GM19193 (cell line): ENCODE data around the gene CEP19.

Experiments
- POLR2A ChIP-seq: IDR thresholded peaks from 4 replicates; pipeline ENCODE4 v1.6.1; 2011; ENCODE audit not compliant: insufficient read depth, insufficient read length; ENCODE audit errors: extremely low read depth

The CEP19 gene

DNA sequence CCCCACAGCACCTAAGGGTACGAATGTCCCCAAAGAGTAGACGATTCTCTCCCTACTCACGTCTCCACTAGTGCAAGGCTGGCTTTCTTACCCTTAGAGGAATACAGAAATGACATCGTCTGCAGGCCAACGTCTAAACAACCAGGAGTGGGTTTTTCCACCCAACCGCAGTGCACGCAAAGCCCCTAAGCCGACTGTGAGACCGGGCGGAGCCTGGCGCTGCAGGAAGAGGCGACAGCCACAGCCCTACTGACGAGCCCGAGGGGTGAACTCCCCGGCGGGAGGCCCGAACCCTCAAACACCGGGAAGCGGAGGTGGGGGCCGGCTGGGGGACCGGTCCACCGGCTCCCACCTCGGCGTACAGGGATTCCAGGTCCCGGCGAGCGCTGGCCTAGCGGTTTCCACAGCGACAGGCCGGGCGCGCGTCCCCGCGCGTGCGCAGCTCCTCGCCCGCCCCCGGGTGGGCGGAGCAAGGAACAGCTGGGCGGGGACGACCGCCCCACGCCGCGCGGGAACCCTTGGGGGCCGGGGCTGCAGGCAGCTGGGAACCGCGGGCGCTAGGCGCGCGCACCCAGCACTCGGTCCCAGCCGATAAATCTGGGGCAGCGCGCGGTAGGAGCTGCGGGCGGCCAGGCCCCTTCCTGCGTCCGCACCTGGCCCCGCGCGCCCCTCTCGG, at the start of gene CEP19, which contains the start of gene PIGX:
Gene CEP19 (minus strand): TSS at position 413 of the 676 bp plus-strand sequence. CDS start 3,593 bp downstream, outside the sequence.
Gene PIGX (plus strand): TSS at position 540 of the 676 bp plus-strand sequence.
- peak; percentile 86 for TF ChIP-seq POLR2A

DNA sequence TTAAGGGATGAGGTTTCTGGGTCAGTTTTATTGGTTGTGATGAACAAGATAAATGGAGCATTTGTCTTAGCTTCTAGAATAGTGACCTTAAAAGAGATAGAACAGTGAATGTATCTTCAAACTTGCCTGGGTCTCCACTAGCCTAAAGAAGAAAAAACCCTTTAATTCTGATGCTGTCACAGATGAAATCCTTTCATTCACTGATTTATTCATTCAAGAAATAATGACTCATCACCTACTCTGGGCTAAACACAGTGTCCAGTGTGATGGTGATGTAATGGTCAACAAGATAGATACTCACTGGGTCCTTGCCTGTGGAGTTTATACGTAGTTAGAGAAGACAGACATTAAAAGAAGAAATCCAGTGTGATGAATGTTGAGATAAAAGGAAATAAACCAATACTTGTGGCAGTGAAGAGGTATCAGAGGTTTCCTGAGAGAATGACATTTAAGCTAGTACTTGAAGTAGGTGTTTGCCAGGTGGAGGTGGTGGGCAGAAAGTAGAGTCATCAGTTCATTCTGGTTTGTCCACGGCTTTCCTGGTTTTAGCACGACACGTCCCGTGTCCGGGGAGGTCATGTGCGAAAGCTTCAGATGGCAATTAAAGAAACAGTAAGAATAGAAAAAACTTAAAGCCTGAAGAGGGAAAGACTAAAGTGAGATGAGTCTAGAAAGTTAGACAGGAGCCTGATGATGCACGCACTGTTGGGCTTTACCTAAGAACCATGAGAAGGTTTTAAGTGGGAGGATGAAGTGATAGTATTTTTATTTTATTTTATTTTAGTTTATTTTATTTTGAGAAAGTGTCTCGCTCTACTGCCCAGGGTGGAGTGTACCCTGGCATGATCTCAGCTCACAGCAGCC, 46.1 kb upstream of the CEP19 start:
- TF ChIP-seq POLR2A: no peak

- no peak for TF ChIP-seq POLR2A
Observed at GRCh38 chr3:196756732-196757131, 44.7 kb upstream of the CEP19 start.

DNA sequence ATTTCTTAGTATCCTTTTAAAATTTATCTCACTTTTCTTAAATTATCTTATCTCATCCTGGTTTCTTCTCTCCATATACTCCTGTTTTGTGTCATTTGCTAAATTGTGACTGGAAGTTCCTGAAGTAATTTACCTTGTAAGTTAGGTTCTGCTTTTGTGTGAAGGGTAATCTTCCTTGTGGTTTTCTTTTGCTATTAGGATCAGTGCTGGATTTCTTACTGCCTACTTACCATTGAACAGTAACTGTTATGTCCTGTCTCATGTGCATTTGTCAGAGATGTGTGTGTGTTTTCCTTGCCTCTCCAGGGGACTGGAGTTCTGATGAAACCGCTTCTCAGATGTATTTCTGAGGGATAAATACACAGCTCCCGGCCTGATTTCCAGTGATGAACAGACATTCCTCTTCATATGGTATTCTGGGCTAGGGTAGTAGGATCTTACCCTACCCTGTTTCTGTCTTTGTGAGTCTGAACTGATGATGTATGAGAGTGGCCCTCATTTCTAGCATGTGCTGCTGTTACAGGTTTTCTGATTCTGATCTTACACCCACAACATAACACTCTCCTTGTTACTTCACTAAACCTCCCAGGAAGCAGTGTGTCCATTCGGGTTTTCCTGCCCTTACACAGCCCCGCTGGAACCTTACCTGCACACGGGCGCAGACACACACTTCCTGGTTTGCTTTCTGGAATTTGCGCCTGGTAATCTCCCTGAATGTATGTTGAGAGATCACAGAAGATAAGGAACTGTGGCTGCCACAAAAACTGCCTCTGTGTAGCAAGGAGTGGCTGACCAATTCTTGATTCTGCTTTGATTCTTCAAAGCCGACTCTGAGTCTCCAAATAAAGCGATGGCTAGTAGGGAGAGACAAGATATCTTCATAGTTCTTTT, 42.3 kb upstream of the CEP19 start:
- no peak for TF ChIP-seq POLR2A

GRCh38 chr3:196753201-196753600, 41.2 kb upstream of the CEP19 start:
- TF ChIP-seq POLR2A: no peak

DNA sequence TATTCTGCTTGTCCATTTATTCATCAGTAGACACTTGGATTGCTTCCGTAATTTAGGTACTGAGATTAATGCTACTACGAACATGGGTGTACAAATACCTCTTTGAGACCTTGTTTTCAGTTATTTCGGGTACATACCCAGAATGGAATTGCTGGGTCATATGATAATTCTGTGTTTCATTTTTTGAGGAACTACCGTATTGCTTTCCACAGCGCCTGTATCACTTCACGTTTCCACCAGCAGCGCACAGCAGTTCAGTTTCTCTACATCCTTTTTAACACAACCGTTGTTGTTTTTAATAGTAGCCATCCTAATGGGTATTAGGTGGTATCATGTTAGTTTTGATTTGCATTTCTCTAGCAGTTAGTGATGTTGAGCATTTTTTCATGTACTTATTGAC, 37.1 kb upstream of the CEP19 start:
- TF ChIP-seq POLR2A: no peak

GRCh38 chr3:196741249-196741889, 29.3 kb upstream of the CEP19 start:
- TF ChIP-seq POLR2A: no peak

GRCh38 chr3:196740481-196741248, 28.6 kb upstream of the CEP19 start:
- TF ChIP-seq POLR2A: no peak

- peak; percentile 77 for TF ChIP-seq POLR2A
Observed at GRCh38 chr3:196739671-196740480, 27.8 kb upstream of the CEP19 start, which contains the start of gene PAK2. Gene PAK2 (plus strand): TSS chr3:196739857. CDS start chr3:196782647, 42,790 bp downstream.

- no peak for TF ChIP-seq POLR2A
Observed at GRCh38 chr3:196737655-196738054, 25.6 kb upstream of the CEP19 start.

DNA sequence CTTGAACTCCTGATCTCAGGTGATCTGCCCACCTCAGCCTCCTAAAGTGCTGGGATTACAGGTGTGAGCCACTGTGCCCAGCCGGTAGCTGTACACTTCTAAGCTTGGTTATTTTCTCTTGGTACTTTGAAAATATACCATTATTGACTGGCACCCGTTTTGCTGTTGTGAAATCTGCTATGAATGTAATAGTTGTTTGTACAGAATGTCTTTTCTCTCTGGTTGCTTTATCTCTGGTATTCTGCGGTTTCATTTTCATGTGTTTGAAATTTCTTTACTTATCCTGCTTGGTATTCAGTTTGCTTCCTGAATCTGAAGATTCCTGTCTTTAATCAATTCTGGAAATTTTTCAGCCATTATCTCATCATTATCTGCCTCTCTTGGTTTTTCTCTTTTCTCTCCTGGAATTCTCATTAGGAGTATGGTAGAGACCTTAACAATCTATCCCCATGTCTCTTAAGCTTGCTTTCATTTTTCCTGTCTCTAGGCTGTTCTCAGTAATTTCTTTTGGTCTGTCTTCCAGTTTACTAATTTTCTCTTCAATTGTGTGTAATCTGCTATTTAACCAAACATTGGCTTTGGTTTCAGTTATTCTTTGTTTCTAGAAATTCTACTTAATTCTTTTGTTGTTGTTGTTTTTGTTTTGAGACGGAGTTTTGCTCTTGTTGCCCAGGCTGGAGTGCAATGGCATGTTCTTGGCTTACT, 24.8 kb upstream of the CEP19 start:
- no peak for TF ChIP-seq POLR2A

DNA sequence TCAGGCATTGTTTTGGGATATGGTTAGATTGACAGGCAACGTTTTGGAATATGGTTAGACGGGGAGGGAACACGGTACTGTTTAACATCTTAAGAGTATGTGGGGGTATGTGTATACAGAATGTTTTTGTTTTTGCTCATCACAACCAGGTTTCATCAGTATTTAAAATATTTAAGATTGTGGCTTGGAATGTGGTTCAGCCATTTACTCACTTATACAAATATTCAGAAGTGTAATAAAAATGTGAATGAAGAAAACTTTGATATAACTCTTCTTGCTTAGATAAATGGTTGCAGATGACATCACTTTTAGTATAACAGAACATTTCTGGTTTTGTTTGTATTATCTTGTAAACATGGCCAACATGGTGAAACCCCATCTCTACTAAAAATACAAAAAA, 23.7 kb upstream of the CEP19 start:
- TF ChIP-seq POLR2A: no peak
